ENCODE results near the gene P3H4.
"Not testable (repeated sequence)": the region's sequence is repeated elsewhere in the genome, so short reads cannot be mapped to it uniquely, and the experiment has no call there.

P3H4 gene

DNA sequence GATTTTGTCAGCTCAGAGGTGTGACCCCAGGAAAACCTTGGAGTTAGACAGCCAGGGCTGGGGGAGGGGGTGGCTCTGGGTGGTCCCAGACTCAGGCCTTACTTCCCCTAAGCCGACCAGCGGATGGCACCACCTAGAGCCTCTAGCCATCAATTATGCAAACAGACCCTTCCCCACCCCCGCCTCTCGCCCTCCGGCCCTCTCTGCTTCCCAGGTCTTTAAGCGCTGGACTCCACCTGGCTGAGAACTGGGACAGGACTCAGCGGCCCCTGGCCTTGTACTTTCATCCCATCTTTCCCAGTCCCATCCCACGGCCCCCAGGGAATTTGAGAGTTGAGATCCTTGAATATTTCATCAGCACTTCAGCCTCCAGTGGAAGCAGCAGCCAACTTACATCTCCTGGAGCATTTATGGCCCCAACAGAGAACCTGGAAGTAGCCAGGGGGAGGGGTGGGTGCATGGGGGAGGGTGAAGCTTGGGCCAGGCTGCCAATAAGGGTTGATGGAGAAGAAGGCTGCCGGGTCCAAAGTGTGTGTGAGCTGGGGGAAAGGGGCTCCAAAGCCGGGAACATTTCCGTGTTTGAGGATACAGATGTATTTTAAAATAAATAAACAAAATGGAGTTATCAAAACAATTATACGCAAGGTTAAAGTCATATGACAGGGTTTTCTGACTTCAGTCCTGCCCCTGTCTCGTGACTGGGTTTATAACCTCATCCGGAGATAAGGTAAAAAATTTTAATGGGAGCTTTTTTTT, 17.8 kb downstream of the P3H4 start:
- DNase-seq (ENCODE audit: insufficient read length, low spot score) (no peak), FAIRE-seq (no peak)
- no peak for TF ChIP-seq POLR2A (IDR thresholded peaks at IDR 0.05; ENCODE audit: low read depth, low read length)

GRCh38 chr17:41792845-41793783, 18.6 kb downstream of the P3H4 start:
- FAIRE-seq (no peak), DNase-seq (ENCODE audit: insufficient read length, low spot score) (peak; percentile 78)
- peak; percentile 50; the same call in 1 of the 2 replicates for TF ChIP-seq POLR2A (IDR thresholded peaks at IDR 0.05; ENCODE audit: low read depth, low read length)

DNA sequence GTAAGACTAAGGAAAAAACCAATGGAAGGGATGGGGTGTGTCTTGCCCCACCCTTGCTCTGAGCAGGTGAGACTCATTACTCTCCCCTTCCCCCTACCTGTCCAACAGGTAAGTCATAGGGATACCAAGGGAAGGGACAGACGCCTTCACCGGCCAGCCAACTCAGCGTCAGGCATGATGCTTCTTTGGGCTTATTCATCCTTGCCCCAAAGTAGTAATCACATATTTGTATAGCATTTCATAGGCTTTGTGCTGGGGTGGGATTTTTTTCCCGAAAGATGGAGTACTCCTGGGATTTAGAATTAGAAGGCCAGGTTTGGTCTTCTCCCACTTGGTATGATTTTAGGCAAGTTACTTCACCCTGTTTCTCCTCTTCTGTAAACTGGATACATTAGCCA, 24.7 kb downstream of the P3H4 start:
- TF ChIP-seq POLR2A (IDR thresholded peaks at IDR 0.05; ENCODE audit: low read depth, low read length), result no peak
- no peak for FAIRE-seq
- no peak for DNase-seq (ENCODE audit: insufficient read length, low spot score)

DNA sequence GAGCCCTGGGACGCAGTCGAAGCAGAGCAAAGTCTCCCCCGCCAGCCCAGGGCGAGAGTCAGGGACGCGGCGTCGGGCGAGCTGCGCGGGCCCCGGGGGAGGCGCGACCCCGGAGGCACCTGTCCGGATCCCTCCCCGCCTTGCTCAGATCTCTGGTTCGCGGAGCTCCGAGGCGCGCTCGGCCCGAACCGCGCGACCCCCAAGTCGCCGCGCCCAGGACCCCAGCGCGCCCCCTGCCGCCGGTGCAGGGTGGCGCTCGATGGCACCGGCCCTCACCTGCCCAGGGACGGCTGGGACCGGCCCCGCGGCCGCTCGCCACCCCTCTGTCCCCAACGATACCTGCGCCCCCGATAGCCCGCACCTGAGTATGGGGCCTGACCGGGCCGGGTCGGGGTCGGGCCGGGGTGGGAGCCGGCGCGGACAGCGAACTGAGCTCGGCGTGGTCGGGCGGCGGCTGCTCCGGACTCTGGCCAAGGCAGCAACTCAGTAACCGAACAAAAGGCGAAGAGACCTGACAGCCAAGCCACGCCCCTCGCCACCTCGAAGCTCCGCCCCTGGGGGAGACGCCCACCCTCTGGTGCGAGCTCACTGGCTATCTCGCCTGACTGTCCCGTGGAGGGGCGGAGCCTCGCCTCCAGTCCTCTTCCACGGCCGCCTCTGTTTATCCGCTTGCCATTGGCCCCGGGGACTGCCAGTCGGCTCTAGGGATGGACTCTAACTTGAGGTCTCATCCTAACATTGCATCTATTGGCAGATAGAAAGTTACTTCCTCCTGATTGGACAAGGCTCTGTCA, 25.3 kb downstream of the P3H4 start, which contains the start of gene JUP:
JUP (minus strand) TSS at position 485 of the 794 bp plus-strand sequence. CDS start 14,857 bp downstream, outside the sequence.
- FAIRE-seq (peak; percentile 85), DNase-seq (ENCODE audit: insufficient read length, low spot score) (peak; percentile 98)
- TF ChIP-seq POLR2A (IDR thresholded peaks at IDR 0.05; ENCODE audit: low read depth, low read length), result peak; percentile 76

DNA sequence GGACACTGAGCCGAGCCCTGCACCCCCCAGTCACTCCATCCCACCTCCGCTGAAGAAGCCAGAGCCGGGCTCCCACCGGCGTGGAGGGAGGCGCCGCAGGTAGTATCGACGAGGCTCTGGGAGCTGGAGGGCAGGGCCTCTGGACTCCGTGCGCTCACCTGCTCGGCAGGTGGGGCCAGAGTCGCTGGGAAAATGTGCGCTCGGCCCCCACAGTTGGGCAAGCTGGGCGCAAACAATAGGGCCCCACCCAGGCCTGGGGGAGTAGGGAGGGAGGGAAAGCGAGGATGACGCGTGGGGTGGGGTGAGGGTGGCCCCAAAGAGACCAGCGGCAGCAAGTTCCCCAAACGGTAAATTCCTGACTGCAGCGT, 25.9 kb downstream of the P3H4 start:
- no peak for TF ChIP-seq POLR2A (IDR thresholded peaks at IDR 0.05; ENCODE audit: low read depth, low read length)
- FAIRE-seq (no peak), DNase-seq (ENCODE audit: insufficient read length, low spot score) (no peak)

DNA sequence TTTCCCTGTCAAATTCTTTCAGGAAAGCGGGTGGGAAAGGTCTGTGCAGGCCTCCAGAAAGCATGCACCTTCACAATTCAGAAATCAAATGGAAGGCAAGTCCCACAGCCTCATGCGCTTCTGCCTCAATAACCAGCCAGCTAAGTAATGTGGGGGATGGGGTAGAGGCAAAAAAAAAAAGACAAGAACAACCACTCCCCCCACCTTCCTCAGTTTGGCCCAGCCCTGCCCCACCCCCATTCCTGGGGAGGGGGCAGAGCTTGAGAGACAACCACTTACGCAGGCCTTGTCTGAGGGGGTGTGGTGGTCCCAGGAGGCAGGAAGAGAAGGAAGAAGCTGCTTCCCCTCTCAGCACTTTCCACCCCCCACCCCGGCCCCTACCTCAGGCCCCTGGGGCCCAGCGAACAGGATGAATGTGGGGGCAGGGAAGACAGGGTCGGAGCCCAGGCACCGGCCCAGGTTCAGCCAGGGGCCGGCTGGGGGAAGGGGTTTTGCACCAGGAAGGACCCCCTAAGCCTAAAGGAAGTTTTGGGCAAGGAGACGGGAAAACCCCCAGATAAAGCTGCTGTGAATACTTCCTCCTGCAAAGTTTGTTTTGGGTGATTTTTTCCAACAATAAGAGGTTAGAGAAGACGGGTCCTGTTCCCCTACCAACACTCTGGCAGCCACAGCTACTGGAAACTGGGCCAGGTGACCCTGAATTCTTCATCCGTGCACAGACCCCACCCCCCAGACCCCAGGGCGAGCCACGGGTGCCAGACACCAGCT, 26.5 kb downstream of the P3H4 start:
- DNase-seq (ENCODE audit: insufficient read length, low spot score) (no peak), FAIRE-seq (no peak)
- no peak for TF ChIP-seq POLR2A (IDR thresholded peaks at IDR 0.05; ENCODE audit: low read depth, low read length)

- DNase-seq (ENCODE audit: insufficient read length, low spot score), result peak; percentile 96
- no peak for TF ChIP-seq POLR2A (IDR thresholded peaks at IDR 0.05; ENCODE audit: low read depth, low read length)
- FAIRE-seq, result no peak
Observed at GRCh38 chr17:41784207-41784744, 27.5 kb downstream of the P3H4 start.

DNA sequence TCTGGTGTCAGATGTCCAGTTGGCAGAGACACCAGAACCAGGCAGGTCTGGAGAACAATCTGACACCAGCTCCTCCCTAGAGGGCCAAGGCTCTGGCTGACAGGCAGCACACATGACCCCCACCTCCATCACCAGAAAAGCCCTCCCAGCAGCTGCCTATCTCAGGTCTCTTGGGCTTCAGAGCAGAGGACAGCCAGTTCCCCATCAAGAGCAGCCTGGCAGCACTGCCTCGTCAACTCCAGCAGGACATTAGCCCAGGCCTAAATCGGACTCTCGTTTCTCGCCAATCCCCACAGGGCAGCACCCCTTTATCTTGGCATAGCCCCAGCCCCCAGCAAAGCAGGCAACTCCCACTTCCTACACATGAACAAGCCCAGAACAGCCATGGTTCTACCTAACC, 29.6 kb downstream of the P3H4 start:
- TF ChIP-seq POLR2A (IDR thresholded peaks at IDR 0.05; ENCODE audit: low read depth, low read length), result no peak
- FAIRE-seq (no peak), DNase-seq (ENCODE audit: insufficient read length, low spot score) (no peak)

- no peak for TF ChIP-seq POLR2A (IDR thresholded peaks at IDR 0.05; ENCODE audit: low read depth, low read length)
- FAIRE-seq, result no peak
- no peak for DNase-seq (ENCODE audit: insufficient read length, low spot score)
Observed at GRCh38 chr17:41781404-41782110, 30.2 kb downstream of the P3H4 start.

- no peak for FAIRE-seq
- TF ChIP-seq POLR2A (IDR thresholded peaks at IDR 0.05; ENCODE audit: low read depth, low read length), result no peak
- no peak for DNase-seq (ENCODE audit: insufficient read length, low spot score)
Observed at GRCh38 chr17:41779954-41780353, 31.8 kb downstream of the P3H4 start.

GRCh38 chr17:41777574-41778188, 34.1 kb downstream of the P3H4 start:
- no peak; the same call in 1 of the 2 replicates for TF ChIP-seq POLR2A (IDR thresholded peaks at IDR 0.05; ENCODE audit: low read depth, low read length)
- peak; percentile 90 for DNase-seq (ENCODE audit: insufficient read length, low spot score)
- FAIRE-seq, result no peak

- FAIRE-seq, result no peak
Observed at GRCh38 chr17:41777157-41777573, 34.6 kb downstream of the P3H4 start.

DNA sequence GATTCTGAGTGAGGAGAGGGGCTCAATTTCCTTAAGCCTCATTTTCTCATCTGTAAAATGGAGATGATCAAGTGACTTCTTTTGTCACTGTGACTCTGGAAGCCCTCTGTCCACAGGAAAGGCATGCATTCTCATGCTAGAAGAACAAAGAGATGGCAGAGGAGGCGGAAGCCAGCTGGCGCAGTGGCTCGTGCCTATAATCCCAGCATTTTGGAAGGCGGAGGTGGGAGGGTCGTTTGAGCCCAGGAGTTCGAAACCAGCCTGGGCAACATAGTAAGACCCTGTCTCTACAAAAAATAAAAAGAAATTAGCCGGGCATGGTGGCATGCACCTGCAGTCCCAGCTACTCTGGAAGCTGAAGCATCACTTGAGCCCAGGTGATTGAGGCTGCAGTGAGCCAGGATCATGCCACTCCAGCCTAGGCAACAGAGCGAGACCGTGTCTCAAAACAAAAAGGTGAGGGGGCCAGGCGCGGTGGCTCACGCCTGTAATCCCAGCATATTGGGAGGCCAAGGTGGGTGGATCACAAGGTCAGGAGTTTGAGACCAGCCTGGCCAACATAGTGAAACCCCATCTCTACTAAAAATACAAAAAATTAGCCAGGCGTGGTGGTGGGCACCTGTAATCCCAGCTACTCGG, 35.4 kb downstream of the P3H4 start:
- not testable (repeated sequence) for FAIRE-seq; DNase-seq (ENCODE audit: insufficient read length, low spot score)

More at GRCh38 chr17:41777157-41777573, 34.6 kb downstream of the P3H4 start:
- peak; percentile 54 for DNase-seq (ENCODE audit: insufficient read length, low spot score)
- no peak for TF ChIP-seq POLR2A (IDR thresholded peaks at IDR 0.05; ENCODE audit: low read depth, low read length)

All from H54 (cell line).